Bone marrow (tissue), 2 donors: ENCODE measurements around the gene UGGT2.
"Not testable (repeated sequence)": the region's sequence is repeated elsewhere in the genome, so short reads cannot be mapped to it uniquely, and the experiment has no call there.

ENCODE experiments used
- DNase-seq, 2 donors: peaks; one replicate each; lab custom pipeline; 2025; lab: John Stamatoyannopoulos, UW

UGGT2 gene

DNA sequence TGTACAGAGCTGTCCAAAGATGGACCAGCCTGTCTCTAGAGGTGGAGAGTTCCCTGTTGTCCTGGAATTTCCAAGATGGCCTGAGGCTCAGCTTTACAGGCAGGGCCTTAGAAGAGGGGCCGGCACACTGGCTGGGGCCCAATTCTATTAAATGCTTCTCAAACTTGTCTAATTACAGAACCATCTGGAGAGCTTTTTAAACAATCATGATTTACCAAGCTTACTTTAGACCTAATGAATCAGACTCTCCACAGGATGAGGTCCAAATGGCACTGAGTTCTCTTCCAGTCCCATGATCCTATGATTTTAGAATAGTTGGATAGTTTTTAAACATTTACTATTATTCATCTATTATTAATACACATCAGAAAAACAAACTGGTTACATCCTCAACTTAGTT, 252.8 kb downstream of the UGGT2 start:
- DNase-seq, result no peak

DNA sequence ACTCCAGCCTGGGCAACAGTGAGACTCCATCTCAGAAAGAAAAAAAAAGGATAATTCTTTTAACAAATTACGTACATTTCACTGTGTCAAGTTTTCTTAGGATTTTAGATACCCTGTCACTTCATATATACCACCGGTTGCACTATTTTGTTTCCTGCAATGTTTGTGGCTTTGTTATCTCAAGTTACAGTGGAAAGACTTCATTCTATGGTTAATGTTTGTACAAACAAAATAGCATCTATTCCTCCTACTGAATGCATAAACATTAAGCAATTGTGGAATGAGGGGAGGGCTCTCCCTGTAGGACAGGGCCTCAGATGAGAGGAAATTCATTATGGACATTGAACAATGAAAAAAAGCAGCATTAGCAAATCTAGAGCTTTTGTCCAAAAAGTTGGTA, 256.2 kb downstream of the UGGT2 start:
- DNase-seq, result no peak

DNA sequence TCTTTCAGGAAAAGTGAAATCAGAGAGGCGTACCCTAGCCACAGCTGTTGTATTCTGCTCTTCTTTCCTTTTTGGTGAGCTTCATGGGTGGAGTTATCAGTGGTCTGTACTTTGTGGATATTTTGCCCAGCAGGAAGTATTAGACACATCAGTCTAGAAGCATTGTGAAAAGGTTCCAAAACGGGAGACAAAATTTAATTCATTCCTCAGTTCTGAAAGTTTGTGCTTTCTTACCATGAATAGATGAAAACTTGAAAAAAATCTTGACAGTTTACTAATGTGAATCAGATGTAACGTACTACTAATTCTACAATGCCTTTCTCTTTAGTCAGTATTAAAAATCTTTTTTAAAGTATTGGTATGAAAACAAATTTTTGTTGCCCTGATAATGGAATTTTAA, 259.4 kb downstream of the UGGT2 start:
- DNase-seq, result no peak

DNA sequence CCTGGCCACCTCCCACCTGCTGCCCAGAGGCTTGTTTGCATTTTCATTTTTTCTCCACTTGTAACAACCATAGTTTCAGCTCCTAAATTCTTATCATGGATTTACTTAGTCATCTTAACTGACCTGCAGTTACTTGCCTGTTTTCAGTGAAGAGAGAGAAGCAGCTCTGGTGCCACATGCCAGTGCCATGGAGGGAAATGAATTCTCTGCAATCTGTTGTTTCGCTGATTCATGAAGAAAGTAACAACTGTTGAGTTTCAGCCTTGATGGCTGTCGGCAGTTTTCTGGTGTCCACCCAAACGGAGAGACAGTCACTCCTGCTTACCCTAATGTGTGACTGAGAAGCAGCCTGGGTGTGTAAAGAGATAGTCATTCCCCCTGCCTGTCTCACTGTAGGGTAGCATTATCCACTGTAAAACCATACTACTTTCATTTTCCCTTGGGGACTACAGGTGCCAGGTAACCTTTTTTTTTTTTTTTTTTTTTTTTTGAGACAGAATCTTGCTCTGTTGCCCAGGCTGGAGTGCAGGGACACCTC, 260.1 kb downstream of the UGGT2 start:
- no peak for DNase-seq

DNA sequence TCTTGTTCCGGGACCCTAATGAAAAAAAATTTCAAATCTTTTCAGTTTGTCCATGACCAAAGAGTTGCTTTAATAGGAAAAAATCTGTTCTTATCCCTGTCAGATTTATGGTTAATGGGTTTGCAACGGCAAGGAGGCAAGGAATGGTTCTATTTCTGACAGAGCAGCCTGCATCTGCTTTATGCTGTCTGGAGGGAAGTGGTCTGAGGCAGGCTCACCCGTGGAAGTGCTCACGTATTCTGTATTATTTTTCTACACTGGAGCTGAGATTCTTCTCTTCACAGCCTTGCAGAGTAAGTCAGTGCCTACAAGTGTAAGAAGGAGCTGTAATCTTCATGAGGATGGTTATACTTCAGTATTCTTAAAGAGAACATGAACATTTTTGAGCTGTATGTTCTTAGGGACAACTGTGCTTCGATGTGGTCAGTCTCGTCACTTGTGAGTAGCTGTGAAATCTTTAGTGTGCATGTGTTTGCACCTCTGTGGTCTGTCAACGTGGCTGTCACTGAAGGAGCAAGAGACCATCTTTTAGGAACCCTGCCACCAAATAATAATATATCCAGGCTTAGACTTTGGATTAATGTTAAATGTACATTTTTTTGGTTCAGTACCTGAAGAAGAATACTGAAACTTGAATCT, 262.0 kb downstream of the UGGT2 start:
- no peak for DNase-seq

DNA sequence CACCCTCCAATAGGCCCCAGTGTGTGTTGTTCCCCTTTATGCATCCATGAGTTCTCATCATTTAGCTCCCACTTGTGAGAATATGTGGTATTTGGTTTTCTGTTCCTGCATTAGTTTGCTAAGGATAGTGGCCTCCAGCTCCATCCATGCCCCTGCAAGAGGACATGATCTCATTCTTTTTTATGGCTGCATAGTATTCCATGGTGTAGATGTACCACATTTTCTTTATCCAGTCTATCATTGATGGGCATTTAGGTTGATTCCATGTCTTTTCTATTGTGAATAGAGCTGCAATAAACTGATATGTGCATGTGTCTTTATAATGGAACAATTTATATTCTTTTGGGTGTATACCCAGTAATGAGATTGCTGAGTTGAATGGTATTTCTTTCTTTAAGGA, 263.9 kb downstream of the UGGT2 start:
- not testable (repeated sequence) for DNase-seq

DNA sequence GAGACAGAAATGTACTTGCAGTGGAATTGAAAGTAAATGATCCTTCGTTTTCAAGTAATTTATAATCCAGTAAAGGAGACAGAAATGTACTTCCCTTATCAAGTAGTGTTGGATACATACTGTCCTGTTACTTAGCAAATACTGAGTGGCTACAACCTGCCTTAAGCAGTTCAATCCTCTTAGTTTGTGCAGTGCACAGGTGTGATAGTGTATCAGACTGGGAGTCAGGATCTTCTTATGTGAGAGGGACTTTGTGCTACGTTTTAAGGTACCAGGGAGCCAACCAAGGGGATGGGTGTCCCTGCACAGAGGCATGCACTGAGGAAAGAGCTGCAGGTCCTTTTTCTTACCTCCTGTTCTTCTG, 265.1 kb downstream of the UGGT2 start:
- DNase-seq, result no peak

DNA sequence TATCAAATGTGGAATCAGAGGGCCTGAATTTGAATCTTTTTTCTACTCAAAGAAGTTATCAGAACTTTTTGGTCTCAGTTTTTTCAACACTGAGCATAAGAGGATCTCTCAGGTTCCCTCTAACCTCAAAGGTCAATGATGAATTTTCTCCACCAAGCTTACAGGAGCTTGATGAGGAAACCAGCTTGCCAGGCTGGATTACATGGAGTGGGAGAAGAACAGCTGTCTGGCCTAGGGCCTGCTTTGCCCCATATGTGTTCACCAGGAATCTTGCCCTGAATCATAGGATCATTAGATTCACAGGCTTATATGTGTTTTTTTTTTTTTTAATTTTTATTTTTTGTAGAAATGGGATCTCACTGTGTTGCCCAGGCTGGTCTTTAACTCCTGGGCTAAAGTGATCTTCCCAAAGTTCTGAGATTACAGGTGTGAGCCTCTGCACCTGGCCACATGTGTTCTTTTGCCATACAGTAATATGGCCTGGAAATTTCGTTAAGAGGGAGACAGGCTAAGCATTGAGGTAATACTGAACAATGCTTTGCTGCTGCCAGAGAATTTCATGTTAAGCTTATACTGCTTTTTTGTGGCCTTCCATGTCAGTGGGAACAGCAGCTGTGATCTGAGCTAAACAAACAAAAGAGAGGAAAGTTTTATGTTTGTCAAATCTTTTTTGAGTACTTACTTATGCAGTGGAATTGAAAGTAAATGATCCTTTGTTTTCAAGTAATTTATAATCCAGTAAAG, 265.7 kb downstream of the UGGT2 start:
- no peak for DNase-seq

DNA sequence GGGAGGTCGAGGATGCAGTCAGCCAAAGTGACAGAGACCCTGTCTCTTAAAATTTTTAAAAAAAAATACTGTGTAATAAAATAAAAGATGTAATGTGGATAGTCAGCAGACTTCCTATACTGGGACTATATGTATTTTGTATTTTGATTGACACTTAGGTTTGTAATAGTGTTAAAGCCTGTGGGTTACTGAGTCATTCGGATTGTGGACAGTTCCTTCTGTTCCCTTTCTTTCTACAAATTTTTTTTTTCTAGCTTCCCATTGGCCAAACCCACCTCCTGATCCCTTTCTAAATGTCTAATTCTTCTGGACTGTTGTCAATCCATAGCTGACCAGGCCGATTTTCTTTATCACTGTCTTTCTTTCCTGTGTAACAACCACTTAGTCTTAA, 268.3 kb downstream of the UGGT2 start:
- DNase-seq, result no peak

DNA sequence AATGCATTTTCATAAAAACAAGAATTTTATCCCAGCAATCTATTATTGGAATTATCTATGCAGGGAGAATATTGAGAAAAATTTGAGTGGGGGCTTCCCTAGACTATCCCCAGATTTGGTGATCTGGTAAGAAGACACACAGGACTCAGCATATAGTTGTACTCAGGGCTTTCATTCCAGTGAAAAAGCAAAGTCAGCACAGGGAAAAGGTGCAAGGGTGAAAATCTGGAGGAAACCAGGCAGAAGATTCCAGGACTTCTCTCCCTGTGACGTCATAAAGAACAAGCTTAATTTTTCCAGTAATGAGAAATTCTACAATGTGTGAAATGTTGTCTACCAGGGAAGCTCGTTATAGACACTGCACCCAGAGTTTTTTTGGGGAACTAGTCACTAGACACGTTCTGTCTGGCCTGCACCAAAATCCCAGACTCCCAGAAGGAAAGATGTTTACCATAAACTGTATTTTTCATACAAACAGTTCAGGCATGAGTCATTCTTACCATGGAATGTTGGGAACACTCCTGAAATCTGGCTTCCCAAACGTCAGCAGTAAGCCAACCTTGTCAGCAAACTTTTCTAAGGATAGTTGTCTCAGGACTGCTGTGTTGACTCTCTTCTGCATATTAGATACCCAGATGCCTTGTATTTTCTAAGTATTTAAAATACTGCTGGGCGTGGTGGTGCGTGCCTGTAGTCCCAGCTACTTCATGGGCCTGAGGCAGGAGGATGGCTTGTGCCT, 268.9 kb downstream of the UGGT2 start:
- no peak for DNase-seq

DNA sequence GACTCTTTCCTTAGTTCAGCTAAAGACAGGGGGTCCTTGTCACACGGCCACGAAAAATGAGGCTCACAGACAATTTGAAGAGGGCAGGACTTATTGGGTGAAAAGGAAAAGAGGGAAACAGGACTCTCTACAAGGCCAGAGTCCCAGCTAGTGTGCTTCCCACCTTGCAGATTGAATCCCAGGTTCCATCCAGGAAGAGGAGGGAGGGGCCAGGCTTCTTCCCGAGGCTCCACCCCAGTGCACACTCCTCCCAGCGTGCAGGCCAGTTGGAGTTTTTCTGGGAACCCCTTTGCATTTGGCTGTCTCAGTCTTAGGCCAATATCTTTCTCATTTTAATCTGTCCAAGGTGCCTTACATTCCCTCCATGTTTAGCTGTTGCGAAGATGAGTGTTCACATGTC, 269.5 kb downstream of the UGGT2 start:
- no peak for DNase-seq

DNA sequence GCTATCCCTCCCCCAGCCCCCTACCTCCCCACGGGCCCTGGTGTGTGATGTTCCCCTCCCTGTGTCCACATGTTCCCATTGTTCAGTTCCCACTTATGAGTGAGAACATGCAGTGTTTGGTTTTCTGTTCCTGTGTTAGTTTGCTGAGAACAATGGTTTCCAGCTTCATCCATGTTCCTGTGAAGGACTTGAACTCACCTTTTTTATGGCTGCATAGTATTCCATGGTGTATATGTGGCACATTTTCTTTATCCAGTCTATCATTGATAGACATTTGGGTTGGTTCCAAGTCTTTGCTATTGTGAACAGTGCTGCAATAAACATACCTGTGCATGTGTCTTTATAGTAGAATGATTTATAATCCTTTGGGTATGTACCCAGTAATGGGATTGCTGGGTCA, 271.3 kb downstream of the UGGT2 start:
- not testable (repeated sequence) for DNase-seq

DNA sequence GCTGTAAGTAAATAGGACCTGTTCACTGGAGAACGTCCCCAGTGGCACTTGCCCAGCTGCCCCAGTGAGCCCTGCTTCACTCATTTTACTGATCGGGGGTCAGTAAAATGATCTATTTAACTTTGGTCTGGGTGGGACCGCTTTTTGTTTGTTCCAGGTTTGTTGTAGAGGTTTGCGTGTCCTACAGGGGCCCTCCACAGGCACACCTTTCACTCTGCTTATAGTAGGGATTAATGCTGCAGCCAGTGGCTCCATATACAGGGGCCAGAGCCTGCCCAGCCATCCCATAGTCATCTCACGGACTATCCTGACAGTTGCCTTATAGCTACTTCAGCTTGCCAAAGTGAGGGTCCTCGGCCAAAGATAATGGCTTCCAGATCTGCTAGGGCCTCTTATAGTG, 272.2 kb downstream of the UGGT2 start:
- no peak for DNase-seq

DNA sequence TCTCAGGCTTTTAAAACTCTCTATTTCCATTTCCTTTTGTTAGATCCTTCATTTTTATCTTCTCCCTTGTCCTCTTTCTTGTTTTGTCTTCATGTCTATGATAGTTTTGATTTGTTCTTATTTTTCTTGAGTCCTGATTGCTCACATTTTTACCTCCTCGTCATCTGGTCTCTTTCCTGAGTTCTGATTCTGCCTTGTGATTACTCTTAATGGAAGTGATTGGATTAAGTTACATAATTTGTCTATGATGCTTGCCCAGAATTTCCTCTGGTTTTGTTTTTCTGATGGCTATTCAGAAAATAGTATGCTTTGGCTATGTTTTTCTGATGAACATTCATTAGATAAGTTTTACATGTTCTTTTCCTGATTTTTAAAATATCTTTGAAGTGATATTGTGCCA, 273.7 kb downstream of the UGGT2 start:
- no peak for DNase-seq

DNA sequence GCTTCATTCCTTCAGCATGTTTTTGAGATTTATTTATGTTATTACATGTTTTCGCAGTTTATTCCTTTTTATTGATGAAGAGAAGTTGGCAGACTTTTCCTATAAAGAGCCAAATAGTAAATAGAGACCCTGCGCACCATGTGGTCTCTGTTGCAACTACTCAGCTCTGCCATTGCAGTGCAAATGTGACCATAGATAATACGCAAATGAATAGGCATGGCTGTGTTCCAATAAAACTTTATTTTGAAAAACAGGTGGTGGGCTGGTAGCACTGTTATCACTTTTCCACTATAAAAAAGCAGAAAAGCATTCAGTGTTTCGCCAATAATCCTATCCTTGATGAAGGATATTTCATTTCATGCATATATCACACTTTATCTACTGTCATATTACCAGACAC, 281.3 kb downstream of the UGGT2 start:
- no peak for DNase-seq

DNA sequence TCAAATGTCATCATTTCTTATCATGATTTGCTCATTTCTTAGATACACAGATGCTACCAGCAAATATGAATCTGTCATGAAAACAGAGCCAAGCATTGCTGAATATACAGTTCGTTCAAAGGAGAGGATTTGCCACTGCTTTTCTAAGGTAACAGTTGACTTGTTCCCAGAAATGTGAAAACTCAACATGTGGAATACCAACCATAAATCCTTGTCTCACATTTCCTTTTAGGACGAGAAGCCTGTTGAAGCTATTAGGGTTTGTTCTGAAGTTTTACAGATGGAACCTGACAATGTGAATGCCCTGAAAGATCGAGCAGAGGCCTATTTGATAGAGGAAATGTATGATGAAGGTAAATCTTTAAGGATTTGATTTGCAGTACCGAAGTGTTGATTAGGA, 289.6 kb downstream of the UGGT2 start:
- no peak for DNase-seq

DNA sequence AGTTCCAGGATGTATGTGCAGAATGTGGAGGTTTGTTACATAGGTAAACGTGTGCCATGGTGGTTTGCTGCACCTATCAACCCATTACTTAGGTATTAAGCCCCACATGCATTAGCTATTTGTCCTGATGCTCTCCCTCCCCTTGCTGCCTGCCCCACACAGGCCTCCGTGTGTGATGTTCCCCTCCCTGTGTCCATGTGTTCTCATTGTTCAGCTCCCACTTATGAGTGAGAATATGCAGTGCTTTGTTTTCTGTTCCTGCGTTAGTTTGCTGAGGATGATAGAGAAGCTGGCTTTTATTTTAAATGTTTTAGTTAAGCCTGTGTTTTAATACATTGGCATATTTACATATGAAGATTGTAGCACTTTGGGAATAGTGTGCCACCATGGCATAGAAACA, 290.6 kb downstream of the UGGT2 start:
- not testable (repeated sequence) for DNase-seq

DNA sequence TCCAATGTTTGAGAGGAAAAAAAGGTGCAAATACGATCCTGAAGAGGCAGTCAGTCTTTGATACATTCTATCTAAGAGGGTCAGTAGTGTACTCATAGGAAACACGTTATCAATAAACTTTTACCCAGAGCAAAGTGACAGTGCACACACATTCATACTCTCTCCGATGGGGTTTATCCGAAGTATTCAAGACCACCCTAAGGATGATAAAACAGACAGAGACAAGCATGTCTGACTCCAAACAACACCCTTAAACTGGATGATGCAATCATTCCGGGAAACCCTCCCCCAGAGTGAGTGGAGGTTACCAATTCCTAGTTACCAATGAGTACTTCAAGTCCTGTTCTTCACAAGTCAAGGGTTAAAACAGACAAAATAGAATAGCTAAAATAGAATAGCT, 297.1 kb downstream of the UGGT2 start:
- DNase-seq, result no peak

DNA sequence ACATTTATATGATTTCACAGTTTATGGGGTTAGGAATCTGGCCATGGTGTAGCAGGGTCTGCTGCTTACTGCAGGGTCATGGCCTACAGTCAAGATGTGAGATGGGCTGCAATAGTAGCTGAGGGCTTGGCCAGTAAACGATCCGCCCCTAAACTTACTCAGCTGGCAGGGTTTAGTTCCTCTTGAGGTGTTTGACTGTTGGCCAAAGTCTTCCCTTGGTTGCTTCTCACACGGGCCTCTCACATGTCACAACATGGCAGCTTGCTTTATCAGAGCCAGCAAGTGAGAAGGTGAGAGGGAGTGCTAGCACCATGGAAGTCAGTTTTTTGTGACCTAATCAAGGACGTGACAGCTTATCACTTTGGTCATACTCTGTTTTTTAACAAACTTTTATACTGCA, 299.1 kb downstream of the UGGT2 start:
- DNase-seq, result no peak

DNA sequence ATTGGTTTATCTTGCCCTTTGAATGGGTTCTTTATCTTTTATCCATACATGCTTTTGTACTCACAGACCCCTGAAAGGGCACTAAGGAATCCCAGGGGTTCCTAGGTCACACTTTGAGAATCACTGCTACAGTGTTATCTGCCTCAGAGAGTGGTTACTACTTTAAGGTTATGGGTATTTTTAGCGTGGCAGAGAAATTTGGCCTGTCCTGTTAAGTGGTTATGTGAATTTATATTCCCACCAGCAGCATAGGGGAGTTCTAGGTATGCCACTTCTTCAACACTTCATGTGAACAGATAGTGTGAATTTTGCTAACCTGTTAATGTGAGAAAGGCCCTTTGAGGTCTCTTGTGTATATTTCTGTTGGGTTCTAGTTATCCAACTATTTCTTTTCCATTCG, 300.5 kb downstream of the UGGT2 start:
- DNase-seq, result no peak
